Measurements from ENCODE around the gene FOSL1. TPM values are rescaled to one million over a fixed set of nuclear protein-coding genes. Genes with fewer than 3 reads are reported as not detected.
A peak's percentile ranks its signal among the peaks of the same experiment; 100 is the strongest.

FOSL1 gene
- total RNA-seq, 2 donors from 2014 or later, result 1.8 TPM; not detected in 1

DNA sequence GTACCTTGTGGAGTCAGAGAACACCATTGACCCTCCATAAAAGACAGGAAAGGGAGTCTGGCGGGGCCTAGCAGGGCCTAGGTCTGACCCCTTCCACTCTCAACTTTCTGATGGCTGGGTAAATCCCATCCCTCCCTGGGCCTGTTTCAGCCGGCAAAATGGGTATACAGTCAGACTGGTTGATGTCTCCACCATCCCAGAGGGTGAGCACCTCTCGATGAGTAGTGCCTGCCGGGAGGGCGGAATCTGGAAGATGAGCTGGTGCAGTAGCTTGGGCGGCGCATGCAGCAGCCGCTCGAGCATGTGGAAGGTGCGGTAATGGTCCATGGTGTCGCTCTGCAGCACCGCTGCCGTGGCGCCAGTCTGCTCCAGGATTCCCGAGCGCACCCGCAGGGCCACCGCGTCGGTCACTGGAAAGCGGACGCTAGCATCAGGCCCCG is 12.4 kb downstream of the FOSL1 start:
- peak overlapping the region; percentile 98 for H3K27ac Mint-ChIP-seq
- H3K4me1 Mint-ChIP-seq, result peaks cover 36% of the 10 kb centered on the region
- H3K36me3 Mint-ChIP-seq (ENCODE audit: low read depth), result peaks cover 37% of the 10 kb centered on the region
- no peaks in the 10 kb centered on the region for H3K9me3 Mint-ChIP-seq
- peaks cover 14% of the 10 kb centered on the region for H3K27me3 Mint-ChIP-seq (ENCODE audit: insufficient read depth)
- H3K36me3 ChIP-seq (ENCODE audit: control insufficient read depth, insufficient read depth, low read length), result peaks cover 36% of the 10 kb centered on the region
- H3K9ac ChIP-seq (ENCODE audit: extremely low read depth, low read length, poor library complexity, severe bottlenecking), result peak overlapping the region; percentile 44
- peak overlapping the region; percentile 64 for H3K27ac ChIP-seq (ENCODE audit: low read depth, low read length)
- no peaks in the 10 kb centered on the region for H3K9me3 ChIP-seq (ENCODE audit: control insufficient read depth, low read length)
- TF ChIP-seq CTCF (conservative IDR thresholded peaks at IDR 0.05), result no peak
- H3K4me1 ChIP-seq (ENCODE audit: control insufficient read depth, insufficient read depth, low read length), result no peaks in the 10 kb centered on the region
- no peak for DNase-seq
- peak overlapping the region; percentile 96 for H3K4me3 Mint-ChIP-seq
- peak overlapping the region; percentile 82 for H3K4me3 ChIP-seq (ENCODE audit: low read length)
- H3K27me3 ChIP-seq (ENCODE audit: control insufficient read depth, insufficient read depth, low read length, poor library complexity, severe bottlenecking), result no peaks in the 10 kb centered on the region
- 4 to 7% methylated on average over 21 to 23 of the region's 23 CpGs for WGBS, 2 experiments (ENCODE audit: insufficient coverage in 1 of 2, insufficient read length in 1 of 2)

DNA sequence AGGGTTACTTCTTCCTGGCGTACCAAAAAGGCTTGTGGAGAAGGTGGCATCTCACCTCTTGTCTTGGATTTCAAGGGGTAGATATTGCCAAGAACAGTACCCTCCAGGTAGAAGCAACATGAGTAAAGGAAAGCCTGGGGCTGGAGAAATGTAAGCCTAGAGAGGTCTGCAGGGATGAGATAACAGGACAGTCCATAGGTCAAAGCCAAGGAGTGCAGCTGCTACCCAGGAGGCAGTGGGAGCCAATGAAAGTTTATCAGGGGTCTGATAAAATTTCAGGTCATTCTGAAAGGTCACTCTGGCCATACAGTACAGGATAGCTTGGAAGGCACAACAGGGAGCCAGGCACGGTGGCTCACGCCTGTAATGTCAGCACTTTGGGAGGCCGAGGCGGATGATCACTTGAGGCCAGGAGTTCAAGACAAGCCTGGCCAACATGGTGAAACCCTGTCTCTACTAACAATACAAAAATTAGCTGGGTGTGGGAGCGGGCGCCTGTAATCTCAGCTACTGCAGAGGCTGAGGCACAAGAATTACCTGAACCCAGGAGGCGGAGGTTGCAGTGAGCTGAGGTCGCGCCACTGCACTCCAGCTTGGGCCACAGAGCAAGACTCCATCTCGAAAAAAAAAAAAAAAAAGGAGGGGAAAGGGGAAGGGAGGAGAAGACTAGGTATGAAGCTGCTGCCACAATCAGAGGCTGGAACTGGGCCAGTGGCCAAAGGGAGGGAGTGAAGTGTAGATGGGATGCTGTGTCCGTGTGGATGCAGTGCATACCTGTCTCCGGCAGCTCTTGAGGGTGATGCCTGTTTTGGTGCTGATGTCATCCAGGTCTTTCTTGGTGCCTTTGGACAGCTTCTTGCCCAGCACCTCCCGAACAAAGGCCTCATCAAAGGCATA is 13.1 kb downstream of the FOSL1 start:
- H3K4me3 Mint-ChIP-seq, result peak overlapping the region; percentile 96
- Histone ChIP-seq H3K4me3 (ENCODE audit: low read length) (peak overlapping the region; percentile 82), H3K4me1 (ENCODE audit: control insufficient read depth, insufficient read depth, low read length) (no peaks in the 10 kb centered on the region), H3K27ac (ENCODE audit: low read depth, low read length) (no peak overlapping the region), H3K9ac (ENCODE audit: extremely low read depth, low read length, poor library complexity, severe bottlenecking) (peak overlapping the region; percentile 44), H3K9me3 (ENCODE audit: control insufficient read depth, low read length) (no peaks in the 10 kb centered on the region), H3K36me3 (ENCODE audit: control insufficient read depth, insufficient read depth, low read length) (peaks cover 39% of the 10 kb centered on the region), H3K27me3 (ENCODE audit: control insufficient read depth, insufficient read depth, low read length, poor library complexity, severe bottlenecking) (no peaks in the 10 kb centered on the region)
- peaks cover 14% of the 10 kb centered on the region for H3K27me3 Mint-ChIP-seq (ENCODE audit: insufficient read depth)
- DNase-seq, result no peak
- H3K27ac Mint-ChIP-seq, result peak overlapping the region; percentile 35
- peaks cover 29% of the 10 kb centered on the region for H3K4me1 Mint-ChIP-seq
- WGBS, 2 experiments (ENCODE audit: insufficient coverage in 1 of 2, insufficient read length in 1 of 2), result 86 to 93% methylated on average over 9 to 14 of the region's 14 CpGs
- no peaks in the 10 kb centered on the region for H3K9me3 Mint-ChIP-seq
- no peak for TF ChIP-seq CTCF (conservative IDR thresholded peaks at IDR 0.05)
- peaks cover 42% of the 10 kb centered on the region for H3K36me3 Mint-ChIP-seq (ENCODE audit: low read depth)

DNA sequence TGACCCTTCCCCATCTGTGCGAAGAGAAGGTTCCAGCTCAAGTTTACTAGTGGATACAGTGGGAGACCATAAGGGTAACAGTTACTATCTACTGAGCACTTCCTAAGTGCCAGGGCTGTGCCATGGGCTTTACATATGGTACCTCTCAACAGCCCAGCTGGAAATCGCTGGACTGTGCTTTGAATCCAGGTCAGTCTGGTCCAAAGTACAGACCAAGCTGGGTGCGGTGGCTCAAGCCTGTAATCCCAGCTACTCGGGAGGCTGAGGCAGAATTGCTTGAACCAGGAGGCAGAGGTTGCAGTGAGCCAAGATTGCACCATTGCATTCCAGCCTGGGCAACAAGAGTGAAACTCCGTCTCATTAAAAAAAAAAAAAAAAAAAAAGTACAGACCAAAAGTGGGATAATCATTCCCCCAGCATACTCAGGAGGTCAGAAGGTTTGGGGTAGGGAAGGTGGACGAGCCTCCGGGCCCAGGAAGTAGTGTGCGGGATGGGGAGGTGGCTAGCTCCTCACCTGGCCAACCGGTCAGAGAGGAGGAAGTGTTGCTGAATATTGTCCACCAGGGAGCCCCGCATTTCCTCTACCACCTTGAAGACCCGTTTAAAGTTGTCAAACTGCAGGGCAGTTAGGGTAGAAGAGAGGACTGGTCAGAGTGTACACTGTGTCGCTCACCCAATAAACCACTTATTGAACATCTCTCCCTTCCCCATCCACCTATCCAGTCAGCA is 14.2 kb downstream of the FOSL1 start:
- Histone ChIP-seq H3K9me3 (ENCODE audit: control insufficient read depth, low read length) (no peaks in the 10 kb centered on the region), H3K27ac (ENCODE audit: low read depth, low read length) (no peak overlapping the region), H3K36me3 (ENCODE audit: control insufficient read depth, insufficient read depth, low read length) (peaks cover 39% of the 10 kb centered on the region), H3K9ac (ENCODE audit: extremely low read depth, low read length, poor library complexity, severe bottlenecking) (no peak overlapping the region), H3K4me1 (ENCODE audit: control insufficient read depth, insufficient read depth, low read length) (no peaks in the 10 kb centered on the region), H3K4me3 (ENCODE audit: low read length) (peak overlapping the region; percentile 82), H3K27me3 (ENCODE audit: control insufficient read depth, insufficient read depth, low read length, poor library complexity, severe bottlenecking) (no peaks in the 10 kb centered on the region)
- TF ChIP-seq CTCF (conservative IDR thresholded peaks at IDR 0.05), result no peak
- no peak overlapping the region for H3K27ac Mint-ChIP-seq
- peaks cover 14% of the 10 kb centered on the region for H3K27me3 Mint-ChIP-seq (ENCODE audit: insufficient read depth)
- 92 to 100% methylated on average over 8 to 12 of the region's 12 CpGs for WGBS, 2 experiments (ENCODE audit: insufficient coverage in 1 of 2, insufficient read length in 1 of 2)
- peaks cover 29% of the 10 kb centered on the region for H3K4me1 Mint-ChIP-seq
- no peak for DNase-seq
- no peaks in the 10 kb centered on the region for H3K9me3 Mint-ChIP-seq
- peak overlapping the region; percentile 96 for H3K4me3 Mint-ChIP-seq
- peaks cover 44% of the 10 kb centered on the region for H3K36me3 Mint-ChIP-seq (ENCODE audit: low read depth)

Measured in endodermal cell (in vitro differentiated cells).